ENCODE measurements around the gene SETD1B.

SETD1B gene

DNA sequence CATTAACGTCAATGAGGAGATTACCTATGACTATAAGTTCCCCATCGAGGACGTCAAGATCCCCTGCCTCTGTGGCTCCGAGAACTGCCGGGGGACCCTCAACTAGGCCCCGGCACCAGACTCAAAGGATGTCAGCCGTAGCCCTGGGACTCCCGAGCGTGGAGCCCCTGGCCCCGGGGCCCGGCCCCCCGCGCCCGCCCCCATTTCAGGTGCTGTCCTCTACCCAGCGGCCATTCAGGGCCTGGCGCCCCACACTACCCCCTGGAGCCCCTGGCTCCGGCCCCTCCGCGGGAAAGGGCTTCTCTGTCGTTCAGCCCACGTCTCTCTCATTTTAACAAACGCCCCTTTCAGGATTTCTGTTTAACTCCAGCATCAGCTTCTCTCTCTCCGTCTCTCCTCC is 26.3 kb downstream of the SETD1B start:
- Histone ChIP-seq H3K27me3 (ENCODE audit: insufficient read depth, low read length) (no peaks in the 10 kb centered on the region), H3K4me1 (ENCODE audit: insufficient read depth, low read length, severe bottlenecking) (peaks cover 6% of the 10 kb centered on the region), H3F3A (ENCODE audit: insufficient read depth, low read length) (no peaks in the 10 kb centered on the region), H3K27ac (ENCODE audit: low read depth, low read length, poor library complexity, severe bottlenecking) (no peak overlapping the region), H3K79me2 (ENCODE audit: insufficient read depth, low read length) (no peaks in the 10 kb centered on the region), H3K9ac (ENCODE audit: low read length) (no peak overlapping the region), H3K4me3 (ENCODE audit: low read depth, low read length, poor library complexity, severe bottlenecking) (no peak overlapping the region), H2AFZ (ENCODE audit: low read length) (no peak overlapping the region), H3K9me3 (ENCODE audit: low read length) (no peaks in the 10 kb centered on the region), H3K9me2 (ENCODE audit: low read depth, low read length) (no peaks in the 10 kb centered on the region), H3K4me2 (ENCODE audit: low read length) (no peak overlapping the region), H3K36me3 (ENCODE audit: insufficient read depth, low read length) (peaks cover 65% of the 10 kb centered on the region), H4K20me1 (ENCODE audit: insufficient read depth, low read length) (no peaks in the 10 kb centered on the region)
- TF ChIP-seq EZH2 (IDR thresholded peaks at IDR 0.05; ENCODE audit: borderline replicate concordance, low read length) = no peak
- TF ChIP-seq, protein P1, sequence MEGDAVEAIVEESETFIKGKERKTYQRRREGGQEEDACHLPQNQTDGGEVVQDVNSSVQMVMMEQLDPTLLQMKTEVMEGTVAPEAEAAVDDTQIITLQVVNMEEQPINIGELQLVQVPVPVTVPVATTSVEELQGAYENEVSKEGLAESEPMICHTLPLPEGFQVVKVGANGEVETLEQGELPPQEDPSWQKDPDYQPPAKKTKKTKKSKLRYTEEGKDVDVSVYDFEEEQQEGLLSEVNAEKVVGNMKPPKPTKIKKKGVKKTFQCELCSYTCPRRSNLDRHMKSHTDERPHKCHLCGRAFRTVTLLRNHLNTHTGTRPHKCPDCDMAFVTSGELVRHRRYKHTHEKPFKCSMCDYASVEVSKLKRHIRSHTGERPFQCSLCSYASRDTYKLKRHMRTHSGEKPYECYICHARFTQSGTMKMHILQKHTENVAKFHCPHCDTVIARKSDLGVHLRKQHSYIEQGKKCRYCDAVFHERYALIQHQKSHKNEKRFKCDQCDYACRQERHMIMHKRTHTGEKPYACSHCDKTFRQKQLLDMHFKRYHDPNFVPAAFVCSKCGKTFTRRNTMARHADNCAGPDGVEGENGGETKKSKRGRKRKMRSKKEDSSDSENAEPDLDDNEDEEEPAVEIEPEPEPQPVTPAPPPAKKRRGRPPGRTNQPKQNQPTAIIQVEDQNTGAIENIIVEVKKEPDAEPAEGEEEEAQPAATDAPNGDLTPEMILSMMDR (IDR thresholded peaks at IDR 0.05; ENCODE audit: low read length) = no peak

DNA sequence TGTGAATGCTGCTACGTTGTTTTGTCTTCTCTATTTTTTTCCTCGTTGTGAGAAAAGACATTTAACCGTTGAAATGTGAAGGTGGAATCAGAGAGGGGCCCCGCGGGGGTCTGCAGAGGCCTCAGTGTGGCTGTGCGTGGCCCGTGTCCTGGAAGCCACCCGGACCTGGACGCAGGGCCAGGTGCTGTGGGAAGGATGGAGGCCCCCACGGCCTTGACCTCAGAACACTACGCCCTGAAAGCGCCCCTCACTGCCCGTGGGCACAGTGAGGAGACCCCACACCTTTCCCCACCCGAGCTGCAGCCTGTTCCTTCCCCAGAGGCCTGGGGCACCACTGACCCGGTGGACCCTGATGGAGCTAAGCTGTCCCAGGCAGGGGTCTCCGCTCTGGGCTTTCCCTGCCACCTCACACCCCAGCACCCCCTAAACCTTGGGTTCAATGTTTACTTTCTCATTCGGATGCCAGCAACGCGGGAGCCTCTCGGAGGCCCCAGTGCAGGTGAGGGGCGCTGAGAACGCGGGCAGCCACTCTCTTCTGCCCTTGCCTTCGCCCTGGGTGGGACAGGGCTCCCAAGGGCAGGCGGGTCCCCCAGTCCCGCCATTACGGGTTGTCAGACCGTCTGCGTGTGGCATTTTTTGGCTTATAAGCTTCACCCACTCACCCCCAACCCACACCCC is 26.9 kb downstream of the SETD1B start:
- Histone ChIP-seq H3K4me2 (ENCODE audit: low read length) (no peak overlapping the region), H3K27ac (ENCODE audit: low read depth, low read length, poor library complexity, severe bottlenecking) (no peak overlapping the region), H4K20me1 (ENCODE audit: insufficient read depth, low read length) (no peaks in the 10 kb centered on the region), H3K9me2 (ENCODE audit: low read depth, low read length) (no peaks in the 10 kb centered on the region), H2AFZ (ENCODE audit: low read length) (no peak overlapping the region), H3F3A (ENCODE audit: insufficient read depth, low read length) (no peaks in the 10 kb centered on the region), H3K9ac (ENCODE audit: low read length) (no peak overlapping the region), H3K4me3 (ENCODE audit: low read depth, low read length, poor library complexity, severe bottlenecking) (no peak overlapping the region), H3K4me1 (ENCODE audit: insufficient read depth, low read length, severe bottlenecking) (peaks cover 6% of the 10 kb centered on the region), H3K36me3 (ENCODE audit: insufficient read depth, low read length) (peaks cover 64% of the 10 kb centered on the region), H3K79me2 (ENCODE audit: insufficient read depth, low read length) (no peaks in the 10 kb centered on the region), H3K27me3 (ENCODE audit: insufficient read depth, low read length) (no peaks in the 10 kb centered on the region), H3K9me3 (ENCODE audit: low read length) (no peaks in the 10 kb centered on the region)
- TF ChIP-seq, protein P1 (IDR thresholded peaks at IDR 0.05; ENCODE audit: low read length) = no peak
- TF ChIP-seq EZH2 (IDR thresholded peaks at IDR 0.05; ENCODE audit: borderline replicate concordance, low read length) = no peak

GRCh38 chr12:121831571-121832245 is 27.9 kb downstream of the SETD1B start:
- Histone ChIP-seq H3K27me3 (ENCODE audit: insufficient read depth, low read length) (peaks cover 3% of the 10 kb centered on the region; the same call in 1 of the 2 replicates), H3K4me3 (ENCODE audit: low read depth, low read length, poor library complexity, severe bottlenecking) (no peak overlapping the region), H3F3A (ENCODE audit: insufficient read depth, low read length) (no peaks in the 10 kb centered on the region), H3K27ac (ENCODE audit: low read depth, low read length, poor library complexity, severe bottlenecking) (no peak overlapping the region), H3K79me2 (ENCODE audit: insufficient read depth, low read length) (no peaks in the 10 kb centered on the region), H2AFZ (ENCODE audit: low read length) (no peak overlapping the region), H3K9ac (ENCODE audit: low read length) (no peak overlapping the region), H4K20me1 (ENCODE audit: insufficient read depth, low read length) (no peaks in the 10 kb centered on the region), H3K4me2 (ENCODE audit: low read length) (no peak overlapping the region), H3K9me3 (ENCODE audit: low read length) (no peaks in the 10 kb centered on the region), H3K4me1 (ENCODE audit: insufficient read depth, low read length, severe bottlenecking) (peaks cover 6% of the 10 kb centered on the region), H3K9me2 (ENCODE audit: low read depth, low read length) (no peaks in the 10 kb centered on the region), H3K36me3 (ENCODE audit: insufficient read depth, low read length) (peaks cover 56% of the 10 kb centered on the region)
- no peak for TF ChIP-seq EZH2 (IDR thresholded peaks at IDR 0.05; ENCODE audit: borderline replicate concordance, low read length)
- TF ChIP-seq, protein P1 (IDR thresholded peaks at IDR 0.05; ENCODE audit: low read length) = no peak

Data from OCI-LY1 (cell line).